Measurements from ENCODE around the gene TMEM151B.

Gene TMEM151B

GRCh38 chr6:44249082-44249748 lies 21.0 kb upstream of the TMEM151B start:
- in situ Hi-C loops (cut with HindIII; ENCODE audit: low sequenced_read_pairs): loop anchor here (25.0 kb wide), 1 partner anchor 137 kb away; no protein-coding TSS in a partner anchor

GRCh38 chr6:44250067-44250717 lies 20.1 kb upstream of the TMEM151B start:
- in situ Hi-C loops (cut with HindIII; ENCODE audit: low sequenced_read_pairs): loop anchor here (10.0 kb wide), 1 partner anchor 55 kb away; no protein-coding TSS in a partner anchor

- in situ Hi-C loops (cut with HindIII; ENCODE audit: low sequenced_read_pairs): loop anchor here (10.0 kb wide), 1 partner anchor 54 kb away; no protein-coding TSS in a partner anchor
Observed at GRCh38 chr6:44250718-44251123, 19.5 kb upstream of the TMEM151B start.

- in situ Hi-C loops (cut with HindIII; ENCODE audit: low sequenced_read_pairs): loop anchor here (10.0 kb wide), 1 partner anchor 53 kb away; no protein-coding TSS in a partner anchor
Observed at GRCh38 chr6:44251576-44252524, 18.4 kb upstream of the TMEM151B start.

- in situ Hi-C loops (cut with HindIII; ENCODE audit: low sequenced_read_pairs): loop anchor here (10.0 kb wide), 1 partner anchor 51 kb away; no protein-coding TSS in a partner anchor
Observed at GRCh38 chr6:44253307-44254101, 16.7 kb upstream of the TMEM151B start.

GRCh38 chr6:44254191-44255104 lies 15.8 kb upstream of the TMEM151B start:
- in situ Hi-C loops (cut with HindIII; ENCODE audit: low sequenced_read_pairs): loop anchor here (5.0 to 10.0 kb wide), 2 partner anchors 50 to 83 kb away; no protein-coding TSS in a partner anchor

- in situ Hi-C loops (cut with HindIII; ENCODE audit: low sequenced_read_pairs): loop anchor here (5.0 to 10.0 kb wide), 2 partner anchors 50 to 82 kb away; no protein-coding TSS in a partner anchor
Observed at GRCh38 chr6:44255105-44255808, 15.0 kb upstream of the TMEM151B start.

- in situ Hi-C loops (cut with HindIII; ENCODE audit: low sequenced_read_pairs): loop anchor here (5.0 to 10.0 kb wide), 2 partner anchors 49 to 81 kb away; no protein-coding TSS in a partner anchor
Observed at GRCh38 chr6:44255871-44256774, 14.1 kb upstream of the TMEM151B start.

- in situ Hi-C loops (cut with HindIII; ENCODE audit: low sequenced_read_pairs): loop anchor here (5.0 to 10.0 kb wide), 2 partner anchors 48 to 81 kb away; no protein-coding TSS in a partner anchor
Observed at GRCh38 chr6:44256775-44257024, 13.6 kb upstream of the TMEM151B start.

GRCh38 chr6:44257025-44257752 lies 13.1 kb upstream of the TMEM151B start, which contains the start of gene SLC35B2:
SLC35B2 (minus strand) TSS chr6:44257528; CDS start chr6:44257410, 118 bp downstream.
- in situ Hi-C loops (cut with HindIII; ENCODE audit: low sequenced_read_pairs): loop anchor here (5.0 to 10.0 kb wide), 2 partner anchors 48 to 80 kb away; no protein-coding TSS in a partner anchor

GRCh38 chr6:44257753-44258324 lies 12.4 kb upstream of the TMEM151B start:
- in situ Hi-C loops (cut with HindIII; ENCODE audit: low sequenced_read_pairs): loop anchor here (5.0 to 10.0 kb wide), 2 partner anchors 47 to 79 kb away; no protein-coding TSS in a partner anchor

- in situ Hi-C loops (cut with HindIII; ENCODE audit: low sequenced_read_pairs): loop anchor here (5.0 to 10.0 kb wide), 2 partner anchors 46 to 79 kb away; no protein-coding TSS in a partner anchor
Observed at GRCh38 chr6:44258325-44258863, 11.9 kb upstream of the TMEM151B start.

- in situ Hi-C loops (cut with HindIII; ENCODE audit: low sequenced_read_pairs): loop anchor here (5.0 to 10.0 kb wide), 2 partner anchors 46 to 78 kb away; no protein-coding TSS in a partner anchor
Observed at GRCh38 chr6:44258921-44259320, 11.3 kb upstream of the TMEM151B start.

- in situ Hi-C loops (cut with HindIII; ENCODE audit: low sequenced_read_pairs): no loop called here
Observed at GRCh38 chr6:44260011-44260410, 10.2 kb upstream of the TMEM151B start.

GRCh38 chr6:44260451-44261297 lies 9.6 kb upstream of the TMEM151B start:
- in situ Hi-C loops (cut with HindIII; ENCODE audit: low sequenced_read_pairs): no loop called here

Measured in DLD1 (cell line).